NB4 (cell line): ENCODE measurements around the gene FOXA1.

Source experiments
- CTCF ChIP-seq: IDR thresholded peaks from one replicate; pipeline ENCODE4 v1.5.1; 2012; ENCODE audit warnings: low read depth, low read length
- MYC ChIP-seq: IDR thresholded peaks from 2 replicates; pipeline ENCODE4 v1.6.1; 2011; ENCODE audit warnings: low read depth, low read length
- POLR2A ChIP-seq: IDR thresholded peaks from 2 replicates; pipeline ENCODE4 v1.6.1; 2011; ENCODE audit warnings: mild to moderate bottlenecking; ENCODE audit not compliant: insufficient read length; ENCODE audit errors: extremely low read depth
- TF ChIP-seq, protein P1 (sequence below): IDR thresholded peaks from 2 replicates; pipeline ENCODE4 v1.6.1; 2011; ENCODE audit warnings: low read depth, low read length

DNA sequence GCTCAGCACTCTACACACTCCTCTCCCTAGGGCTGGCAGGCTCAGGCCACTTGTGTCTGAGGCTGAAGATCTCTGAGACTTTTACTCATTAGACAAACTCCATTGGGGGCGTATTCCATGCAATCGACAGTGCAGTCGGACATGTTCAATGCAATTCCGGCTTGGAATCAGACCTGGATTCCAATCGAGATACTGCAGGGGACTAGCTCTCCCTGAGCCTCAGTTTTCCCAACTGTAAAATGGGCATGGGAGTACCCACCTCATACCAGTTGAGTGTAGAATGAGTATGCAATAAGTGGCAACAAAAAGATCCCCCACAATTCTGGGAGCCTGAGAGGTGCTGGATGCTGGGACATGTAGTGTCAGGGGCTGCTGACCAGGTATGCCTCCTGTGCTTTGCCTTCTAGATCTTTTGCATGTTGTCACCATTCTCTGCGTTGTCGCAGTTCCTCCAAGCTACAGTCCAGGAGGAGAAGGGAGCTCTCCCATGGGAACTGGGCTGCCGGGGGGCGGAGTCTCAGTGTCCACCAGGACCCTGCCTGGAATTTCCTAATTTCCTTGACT is 8.7 kb upstream of the FOXA1 start:
- no peak for TF ChIP-seq CTCF
- no peak for TF ChIP-seq POLR2A
- no peak for TF ChIP-seq MYC
- TF ChIP-seq, protein P1, sequence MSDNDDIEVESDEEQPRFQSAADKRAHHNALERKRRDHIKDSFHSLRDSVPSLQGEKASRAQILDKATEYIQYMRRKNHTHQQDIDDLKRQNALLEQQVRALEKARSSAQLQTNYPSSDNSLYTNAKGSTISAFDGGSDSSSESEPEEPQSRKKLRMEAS: no peak
